ENCODE data around the gene THAP10.

Gene THAP10

DNA sequence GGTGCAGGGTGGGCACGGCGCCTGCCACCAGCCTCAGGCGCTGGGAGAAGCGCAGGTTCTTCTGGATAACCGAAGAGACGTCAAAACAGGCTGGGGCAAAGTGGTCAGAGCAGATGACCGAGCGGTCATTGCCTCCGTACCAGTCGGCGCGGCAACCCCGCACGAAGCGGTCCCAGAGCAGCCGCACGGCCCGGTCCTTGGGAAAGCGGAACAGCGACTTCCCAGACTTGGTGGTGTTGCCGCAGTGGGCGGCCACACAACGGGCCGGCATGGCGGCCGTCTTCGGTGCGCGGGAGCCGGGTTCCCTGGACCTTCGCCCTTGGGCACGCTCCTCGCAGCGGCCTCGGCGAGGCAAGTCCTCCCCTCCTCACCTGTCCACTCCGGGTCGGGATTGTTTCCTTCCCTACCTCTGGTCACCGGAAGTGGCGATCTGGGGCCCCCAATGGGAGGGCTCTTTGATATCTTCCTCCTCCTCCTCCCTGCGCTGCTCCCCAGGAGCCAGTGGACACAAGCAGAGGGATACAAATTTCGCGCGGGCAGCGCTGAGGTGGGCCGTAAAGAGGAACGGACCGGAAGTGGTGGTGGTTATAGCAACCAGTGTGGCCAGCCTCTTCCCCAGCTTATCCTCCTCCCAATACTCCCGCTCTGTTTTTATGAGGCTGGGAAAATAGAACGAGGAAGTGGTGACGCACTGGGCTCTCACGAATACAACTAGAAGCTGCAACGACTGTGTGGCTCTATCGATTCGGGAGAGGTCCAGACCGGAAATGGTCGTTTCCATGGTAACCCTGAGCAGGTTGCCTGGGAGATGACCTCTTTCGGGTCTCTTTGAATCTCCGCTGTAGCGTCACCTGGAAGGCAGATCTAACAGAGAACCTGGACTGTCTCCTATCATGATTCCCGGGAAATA lies at the start of gene THAP10, which contains the start of gene LRRC49:
THAP10 (minus strand) TSS at position 432 of the 910 bp plus-strand sequence; CDS start at position 271, 161 bp downstream.
LRRC49 (plus strand) TSS at position 825 of the 910 bp plus-strand sequence; CDS start at position 894, 69 bp downstream.
- Histone ChIP-seq H3K4me3 (ENCODE audit: low read depth, low read length) (peak within 1 kb of the TSS; percentile 84), H3K4me1 (no peaks in the 10 kb centered on the region), H3K36me3 (ENCODE audit: control insufficient read depth, insufficient read depth, low read length) (no peaks in the 10 kb centered on the region), H2AFZ (peak within 1 kb of the TSS; percentile 93), H3K27me3 (ENCODE audit: control insufficient read depth, insufficient read depth, low read length) (no peaks in the 10 kb centered on the region), H3K9ac (no peak within 1 kb of the TSS), H3K27ac (peak within 1 kb of the TSS; percentile 73), H3K9me3 (ENCODE audit: control insufficient read depth, low read length) (no peaks in the 10 kb centered on the region), H3K79me2 (no peaks in the 10 kb centered on the region), H3K4me2 (ENCODE audit: low read length) (peak within 1 kb of the TSS; percentile 80)
- TF ChIP-seq, protein P1, sequence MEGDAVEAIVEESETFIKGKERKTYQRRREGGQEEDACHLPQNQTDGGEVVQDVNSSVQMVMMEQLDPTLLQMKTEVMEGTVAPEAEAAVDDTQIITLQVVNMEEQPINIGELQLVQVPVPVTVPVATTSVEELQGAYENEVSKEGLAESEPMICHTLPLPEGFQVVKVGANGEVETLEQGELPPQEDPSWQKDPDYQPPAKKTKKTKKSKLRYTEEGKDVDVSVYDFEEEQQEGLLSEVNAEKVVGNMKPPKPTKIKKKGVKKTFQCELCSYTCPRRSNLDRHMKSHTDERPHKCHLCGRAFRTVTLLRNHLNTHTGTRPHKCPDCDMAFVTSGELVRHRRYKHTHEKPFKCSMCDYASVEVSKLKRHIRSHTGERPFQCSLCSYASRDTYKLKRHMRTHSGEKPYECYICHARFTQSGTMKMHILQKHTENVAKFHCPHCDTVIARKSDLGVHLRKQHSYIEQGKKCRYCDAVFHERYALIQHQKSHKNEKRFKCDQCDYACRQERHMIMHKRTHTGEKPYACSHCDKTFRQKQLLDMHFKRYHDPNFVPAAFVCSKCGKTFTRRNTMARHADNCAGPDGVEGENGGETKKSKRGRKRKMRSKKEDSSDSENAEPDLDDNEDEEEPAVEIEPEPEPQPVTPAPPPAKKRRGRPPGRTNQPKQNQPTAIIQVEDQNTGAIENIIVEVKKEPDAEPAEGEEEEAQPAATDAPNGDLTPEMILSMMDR (IDR thresholded peaks at IDR 0.05) = no peak

DNA sequence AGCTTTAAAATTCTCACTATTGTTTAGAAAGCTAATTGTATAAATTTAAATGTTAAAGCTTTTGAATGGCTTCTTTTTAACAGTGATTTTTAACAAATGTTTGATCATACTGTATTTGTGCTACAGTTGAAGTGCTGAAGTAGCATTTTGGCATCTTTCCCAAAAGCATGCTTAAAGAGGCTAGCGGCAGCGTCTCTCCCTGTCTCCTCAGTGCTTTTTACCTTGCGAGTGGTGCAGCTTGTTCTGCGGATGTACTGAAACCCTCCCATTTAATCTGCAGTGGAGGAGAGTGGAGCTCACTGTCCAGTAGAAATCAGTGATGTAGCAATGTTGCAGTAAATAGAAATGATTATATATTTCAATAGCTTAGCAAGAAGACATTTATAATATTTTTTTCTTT lies 44.1 kb upstream of the THAP10 start:
- TF ChIP-seq, protein P1 (IDR thresholded peaks at IDR 0.05) = no peak
- Histone ChIP-seq H3K79me2 (no peaks in the 10 kb centered on the region), H3K4me2 (ENCODE audit: low read length) (no peak overlapping the region), H3K9ac (no peak overlapping the region), H2AFZ (no peak overlapping the region), H3K27me3 (ENCODE audit: control insufficient read depth, insufficient read depth, low read length) (no peaks in the 10 kb centered on the region), H3K27ac (no peak overlapping the region), H3K9me3 (ENCODE audit: control insufficient read depth, low read length) (no peaks in the 10 kb centered on the region), H3K4me3 (ENCODE audit: low read depth, low read length) (no peak overlapping the region), H3K4me1 (no peaks in the 10 kb centered on the region), H3K36me3 (ENCODE audit: control insufficient read depth, insufficient read depth, low read length) (no peaks in the 10 kb centered on the region)

DNA sequence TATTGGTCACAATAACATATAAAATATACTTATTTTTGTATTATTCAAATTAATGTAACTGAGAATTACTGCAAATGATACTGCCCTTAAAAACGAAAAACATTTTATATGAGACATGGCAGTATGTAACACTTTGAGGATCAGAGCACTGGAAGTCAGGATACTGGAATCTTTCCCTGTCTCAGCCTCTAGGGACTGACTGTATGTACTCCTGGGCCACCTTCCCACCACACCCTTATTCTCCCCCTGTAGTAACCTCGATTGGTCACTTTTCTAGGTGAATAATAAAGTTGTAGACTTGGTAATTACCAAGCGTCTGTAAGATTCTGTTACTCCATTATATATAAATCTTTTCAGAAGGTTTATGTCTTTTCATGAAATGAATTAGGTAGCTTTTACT lies 43.4 kb upstream of the THAP10 start:
- Histone ChIP-seq H3K4me1 (no peaks in the 10 kb centered on the region), H3K36me3 (ENCODE audit: control insufficient read depth, insufficient read depth, low read length) (no peaks in the 10 kb centered on the region), H3K9ac (no peak overlapping the region), H3K27me3 (ENCODE audit: control insufficient read depth, insufficient read depth, low read length) (no peaks in the 10 kb centered on the region), H3K4me2 (ENCODE audit: low read length) (no peak overlapping the region), H3K9me3 (ENCODE audit: control insufficient read depth, low read length) (no peaks in the 10 kb centered on the region), H2AFZ (no peak overlapping the region), H3K27ac (no peak overlapping the region), H3K4me3 (ENCODE audit: low read depth, low read length) (no peak overlapping the region), H3K79me2 (no peaks in the 10 kb centered on the region)
- TF ChIP-seq, protein P1 (IDR thresholded peaks at IDR 0.05) = no peak

DNA sequence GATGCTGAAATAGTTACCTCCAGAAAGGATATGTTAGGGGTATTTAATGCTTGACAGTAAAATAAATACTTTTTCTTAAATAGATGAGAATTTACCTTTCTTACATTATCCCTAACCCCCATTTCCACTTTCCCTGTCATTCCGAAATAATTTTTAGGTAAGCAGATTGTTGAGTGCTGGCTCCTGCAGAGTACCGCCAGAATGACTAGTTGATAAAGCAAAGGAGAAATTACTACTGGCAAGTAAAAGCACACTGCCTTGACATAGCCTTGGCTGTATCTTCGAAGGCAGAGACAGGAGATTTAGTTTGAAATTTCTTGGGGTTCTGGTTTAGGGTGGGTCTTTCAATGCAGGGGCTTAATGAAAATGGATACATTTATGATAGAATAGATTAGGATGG lies 41.2 kb upstream of the THAP10 start:
- H3K4me3 ChIP-seq (ENCODE audit: low read depth, low read length) = no peak overlapping the region
- H3K27ac ChIP-seq = no peak overlapping the region
- H3K9me3 ChIP-seq (ENCODE audit: control insufficient read depth, low read length) = no peaks in the 10 kb centered on the region
- H3K79me2 ChIP-seq = no peaks in the 10 kb centered on the region
- no peak overlapping the region for H2AFZ ChIP-seq
- H3K36me3 ChIP-seq (ENCODE audit: control insufficient read depth, insufficient read depth, low read length) = no peaks in the 10 kb centered on the region
- no peak overlapping the region for H3K4me2 ChIP-seq (ENCODE audit: low read length)
- no peaks in the 10 kb centered on the region for H3K4me1 ChIP-seq
- TF ChIP-seq, protein P1 (IDR thresholded peaks at IDR 0.05) = no peak
- H3K27me3 ChIP-seq (ENCODE audit: control insufficient read depth, insufficient read depth, low read length) = no peaks in the 10 kb centered on the region
- no peak overlapping the region for H3K9ac ChIP-seq

Measured in parathyroid adenoma (tissue), 2 donors.